ENCODE data around the gene CHID1.

DNA sequence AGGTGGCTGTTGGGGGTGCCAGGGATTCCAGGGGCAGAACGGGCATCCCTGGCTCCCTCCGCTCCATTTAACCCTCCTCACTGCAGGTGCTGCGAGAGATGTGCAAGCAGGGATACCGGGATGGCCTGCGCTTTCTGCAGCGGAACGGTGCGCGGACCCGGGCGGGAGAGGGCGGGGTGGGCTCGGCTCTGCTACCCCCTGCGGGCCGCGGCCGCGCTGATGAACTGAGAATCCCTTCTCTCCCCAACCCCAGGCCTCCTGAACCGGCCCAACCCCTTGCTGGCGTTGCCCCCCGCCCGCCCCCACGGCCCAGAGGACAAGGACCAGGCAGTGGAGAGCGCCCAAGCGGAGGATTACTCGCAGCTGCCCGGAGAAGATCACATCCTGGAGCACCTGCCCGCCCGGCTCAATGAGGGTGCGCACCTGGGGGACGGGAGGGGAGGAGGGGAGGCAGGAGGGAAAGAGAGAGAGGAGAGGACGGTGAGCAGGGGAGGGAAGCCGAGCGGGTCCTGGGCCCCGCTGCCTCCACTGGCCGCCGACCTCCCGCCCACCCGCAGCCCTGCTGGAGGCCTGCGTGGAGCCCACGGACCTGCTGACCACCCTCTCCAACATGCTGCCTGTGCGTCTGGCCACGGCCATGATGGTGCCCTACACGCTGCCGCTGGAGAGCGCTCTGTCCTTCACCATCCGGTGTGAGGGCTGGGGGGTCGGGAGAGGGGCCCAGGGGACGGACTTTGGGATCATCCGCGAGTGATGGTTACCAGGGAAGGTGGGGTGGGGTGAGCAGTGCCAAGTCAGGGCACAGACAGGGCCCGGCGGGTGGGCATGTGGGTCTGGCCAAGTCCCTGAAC, 86.9 kb downstream of the CHID1 start:
- TF ChIP-seq, protein P1, sequence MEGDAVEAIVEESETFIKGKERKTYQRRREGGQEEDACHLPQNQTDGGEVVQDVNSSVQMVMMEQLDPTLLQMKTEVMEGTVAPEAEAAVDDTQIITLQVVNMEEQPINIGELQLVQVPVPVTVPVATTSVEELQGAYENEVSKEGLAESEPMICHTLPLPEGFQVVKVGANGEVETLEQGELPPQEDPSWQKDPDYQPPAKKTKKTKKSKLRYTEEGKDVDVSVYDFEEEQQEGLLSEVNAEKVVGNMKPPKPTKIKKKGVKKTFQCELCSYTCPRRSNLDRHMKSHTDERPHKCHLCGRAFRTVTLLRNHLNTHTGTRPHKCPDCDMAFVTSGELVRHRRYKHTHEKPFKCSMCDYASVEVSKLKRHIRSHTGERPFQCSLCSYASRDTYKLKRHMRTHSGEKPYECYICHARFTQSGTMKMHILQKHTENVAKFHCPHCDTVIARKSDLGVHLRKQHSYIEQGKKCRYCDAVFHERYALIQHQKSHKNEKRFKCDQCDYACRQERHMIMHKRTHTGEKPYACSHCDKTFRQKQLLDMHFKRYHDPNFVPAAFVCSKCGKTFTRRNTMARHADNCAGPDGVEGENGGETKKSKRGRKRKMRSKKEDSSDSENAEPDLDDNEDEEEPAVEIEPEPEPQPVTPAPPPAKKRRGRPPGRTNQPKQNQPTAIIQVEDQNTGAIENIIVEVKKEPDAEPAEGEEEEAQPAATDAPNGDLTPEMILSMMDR (IDR thresholded peaks at IDR 0.05; ENCODE audit: insufficient read depth, low read length, poor library complexity, severe bottlenecking), result no peak
- TF ChIP-seq EZH2phosphoT487 (conservative IDR thresholded peaks at IDR 0.05; ENCODE audit: low read length), result no peak
